ENCODE results near the gene SAPCD1.

- TF ChIP-seq CTCF (IDR thresholded peaks at IDR 0.05) (no peak), EZH2 (IDR thresholded peaks at IDR 0.05; ENCODE audit: borderline replicate concordance, insufficient read depth, low read depth, low read length, poor library complexity, severe bottlenecking) (no peak)
These were observed 1.7 kb downstream of the SAPCD1 start for GRCh38 chr6:31764198-31764597.

All from B cell (primary cell).